GM12875 (cell line): ENCODE measurements around the gene ATP5MC2.
A peak's percentile ranks its signal among the peaks of the same experiment; 100 is the strongest.

Source experiments
- H3K4me3 ChIP-seq: one replicate; pipeline ENCODE4 v1.5.1; 2011; ENCODE audit warnings: low read depth, low read length, control low read depth
- CTCF ChIP-seq: IDR thresholded peaks from 2 replicates; pipeline ENCODE4 v1.5.1; 2011; ENCODE audit warnings: low read depth, mild to moderate bottlenecking, control low read depth, inconsistent platforms, low read length, moderate library complexity, borderline replicate concordance; ENCODE audit not compliant: insufficient read depth

The ATP5MC2 gene

GRCh38 chr12:53631721-53632120, 44.2 kb downstream of the ATP5MC2 start:
- no peak for TF ChIP-seq CTCF

GRCh38 chr12:53627919-53628318, 48.0 kb downstream of the ATP5MC2 start:
- H3K4me3 ChIP-seq = no peak overlapping the region
- TF ChIP-seq CTCF = no peak

More at GRCh38 chr12:53631721-53632120, 44.2 kb downstream of the ATP5MC2 start:
- H3K4me3 ChIP-seq = no peak overlapping the region

GRCh38 chr12:53626702-53627169, 49.1 kb downstream of the ATP5MC2 start:
- H3K4me3 ChIP-seq = peak overlapping the region; percentile 78
- no peak for TF ChIP-seq CTCF

- H3K4me3 ChIP-seq = peak within 1 kb of the TSS; percentile 78
- TF ChIP-seq CTCF = no peak
These were observed 49.8 kb downstream of the ATP5MC2 start, which contains the start of gene ATF7 for GRCh38 chr12:53625946-53626701. Gene ATF7, minus strand, starts transcription at chr12:53626382. Its CDS starts 25,382 bp downstream, at chr12:53601000.

GRCh38 chr12:53625373-53625945, 50.4 kb downstream of the ATP5MC2 start:
- H3K4me3 ChIP-seq = peak overlapping the region; percentile 78
- TF ChIP-seq CTCF = no peak

- no peak for TF ChIP-seq CTCF
- peak overlapping the region; percentile 78 for H3K4me3 ChIP-seq
These were observed 50.9 kb downstream of the ATP5MC2 start for GRCh38 chr12:53624956-53625355.

- H3K4me3 ChIP-seq = no peak overlapping the region
- no peak for TF ChIP-seq CTCF
These were observed 51.4 kb downstream of the ATP5MC2 start for GRCh38 chr12:53624458-53624857.
